Measurements from ENCODE around the gene SKIDA1. TPM values are rescaled to one million over a fixed set of nuclear protein-coding genes. Genes with fewer than 3 reads are reported as not detected.

Gene SKIDA1
- total and polyA plus RNA-seq, 4 donors: 0.63 to 2.6 (median 1.6) TPM

- DNase-seq (ENCODE audit: low spot score): no peak
- Histone ChIP-seq H3K4me1 (ENCODE audit: control insufficient read depth in 4 of 4, insufficient read depth in 4 of 4, low read length in 3 of 4) (peaks cover 0 to 31% (median 14%) of the 10 kb centered on the region in 4 donors), H3K27ac (ENCODE audit: low read depth in 1 of 2, low read length in 2 of 2) (no peak overlapping the region), H3K36me3 (ENCODE audit: control insufficient read depth in 4 of 4, insufficient read depth in 3 of 4, low read depth in 1 of 4, low read length in 3 of 4) (no peaks in the 10 kb centered on the region), H3K9ac (ENCODE audit: low read depth in 1 of 2, low read length in 2 of 2) (no peak overlapping the region), H3K4me3 (ENCODE audit: low read depth in 1 of 3, low read length in 3 of 3) (no peak overlapping the region), H3K27me3 (ENCODE audit: control insufficient read depth in 4 of 4, insufficient read depth in 4 of 4, low read length in 3 of 4) (no peaks in the 10 kb centered on the region), H3K9me3 (ENCODE audit: control insufficient read depth in 4 of 4, low read length in 3 of 4) (no peaks in the 10 kb centered on the region)
- 87% methylated on average over 9 of the region's 9 CpGs for WGBS
- no peak for TF ChIP-seq RXRA (IDR thresholded peaks at IDR 0.05)
- no peak for TF ChIP-seq CTCF (IDR thresholded peaks at IDR 0.05; ENCODE audit: low read depth, low read length, missing input control)
- no peak for TF ChIP-seq FOXA2 (IDR thresholded peaks at IDR 0.05)
- TF ChIP-seq YY1 (IDR thresholded peaks at IDR 0.05): no peak
- no peak for TF ChIP-seq TAF1 (conservative IDR thresholded peaks at IDR 0.05)
- no peak for TF ChIP-seq HNF4G (IDR thresholded peaks at IDR 0.05)
- TF ChIP-seq SP1 (IDR thresholded peaks at IDR 0.05): no peak
- no peak for TF ChIP-seq NR2F2 (IDR thresholded peaks at IDR 0.05)
- TF ChIP-seq HNF4A (conservative IDR thresholded peaks at IDR 0.05): no peak
- no peak for TF ChIP-seq GABPA (IDR thresholded peaks at IDR 0.05 in 1 of 2, conservative IDR thresholded peaks at IDR 0.05 in 1 of 2)
- TF ChIP-seq EGR1 (IDR thresholded peaks at IDR 0.05; ENCODE audit: low read depth in 2 of 2): no peak
- TF ChIP-seq REST (IDR thresholded peaks at IDR 0.05): no peak
- TF ChIP-seq JUND (IDR thresholded peaks at IDR 0.05): no peak
- TF ChIP-seq FOXA1 (IDR thresholded peaks at IDR 0.05): no peak
- TF ChIP-seq RAD21 (IDR thresholded peaks at IDR 0.05): no peak
- no peak for TF ChIP-seq ATF3 (IDR thresholded peaks at IDR 0.05)
- TF ChIP-seq ZBTB33 (IDR thresholded peaks at IDR 0.05): no peak
- TF ChIP-seq MAX (IDR thresholded peaks at IDR 0.05): no peak
Observed at GRCh38 chr10:21529032-21529910, 3.8 kb upstream of the SKIDA1 start.

All from liver (tissue), 9 donors.